ENCODE measurements around the gene NIF3L1.

NIF3L1 gene

DNA sequence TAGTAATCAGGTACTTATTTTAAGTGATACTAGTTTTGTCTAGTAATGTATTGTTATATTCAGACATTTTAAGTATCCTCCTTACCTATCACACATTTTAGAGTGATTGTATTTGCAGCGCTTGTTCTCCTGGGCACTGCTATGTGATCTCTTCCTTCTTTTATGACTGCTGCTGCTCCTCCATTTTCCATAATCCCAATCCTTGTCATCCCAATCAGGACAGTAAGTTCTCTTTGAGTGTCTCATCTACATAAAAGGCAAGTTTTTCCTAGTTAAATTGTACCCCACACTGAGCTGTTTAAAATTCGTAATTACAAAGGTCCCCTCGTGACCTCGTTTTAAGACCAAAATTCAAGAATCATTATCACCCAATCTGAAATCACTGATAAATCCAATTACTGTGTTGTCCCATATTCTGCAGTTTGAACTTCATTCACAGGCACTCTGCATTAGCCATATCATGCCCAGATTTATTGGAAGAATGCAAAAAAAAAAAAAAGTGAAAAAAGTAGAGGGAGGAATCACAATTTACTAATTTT is 27.5 kb upstream of the NIF3L1 start:
- peak overlapping the region; percentile 98 for H3K4me3 ChIP-seq (replicated peaks; ENCODE audit: low read depth, low read length)
- no peak for TF ChIP-seq CTCF (IDR thresholded peaks at IDR 0.05; ENCODE audit: low read length, missing control alignments)

GRCh38 chr2:200862532-200863000 is 26.6 kb upstream of the NIF3L1 start:
- H3K4me3 ChIP-seq (replicated peaks; ENCODE audit: low read depth, low read length): peak overlapping the region; percentile 98
- peak; percentile 70 for DNase-seq (ENCODE audit: low read depth)
- TF ChIP-seq CTCF (IDR thresholded peaks at IDR 0.05; ENCODE audit: low read length, missing control alignments): no peak

More for the DNA sequence above, 27.5 kb upstream of the NIF3L1 start:
- no peak for DNase-seq (ENCODE audit: low read depth)

- peak overlapping the region; percentile 98 for H3K4me3 ChIP-seq (replicated peaks; ENCODE audit: low read depth, low read length)
- DNase-seq (ENCODE audit: low read depth): no peak
- TF ChIP-seq CTCF (IDR thresholded peaks at IDR 0.05; ENCODE audit: low read length, missing control alignments): no peak
Measured at GRCh38 chr2:200863782-200864175, 25.4 kb upstream of the NIF3L1 start.

DNA sequence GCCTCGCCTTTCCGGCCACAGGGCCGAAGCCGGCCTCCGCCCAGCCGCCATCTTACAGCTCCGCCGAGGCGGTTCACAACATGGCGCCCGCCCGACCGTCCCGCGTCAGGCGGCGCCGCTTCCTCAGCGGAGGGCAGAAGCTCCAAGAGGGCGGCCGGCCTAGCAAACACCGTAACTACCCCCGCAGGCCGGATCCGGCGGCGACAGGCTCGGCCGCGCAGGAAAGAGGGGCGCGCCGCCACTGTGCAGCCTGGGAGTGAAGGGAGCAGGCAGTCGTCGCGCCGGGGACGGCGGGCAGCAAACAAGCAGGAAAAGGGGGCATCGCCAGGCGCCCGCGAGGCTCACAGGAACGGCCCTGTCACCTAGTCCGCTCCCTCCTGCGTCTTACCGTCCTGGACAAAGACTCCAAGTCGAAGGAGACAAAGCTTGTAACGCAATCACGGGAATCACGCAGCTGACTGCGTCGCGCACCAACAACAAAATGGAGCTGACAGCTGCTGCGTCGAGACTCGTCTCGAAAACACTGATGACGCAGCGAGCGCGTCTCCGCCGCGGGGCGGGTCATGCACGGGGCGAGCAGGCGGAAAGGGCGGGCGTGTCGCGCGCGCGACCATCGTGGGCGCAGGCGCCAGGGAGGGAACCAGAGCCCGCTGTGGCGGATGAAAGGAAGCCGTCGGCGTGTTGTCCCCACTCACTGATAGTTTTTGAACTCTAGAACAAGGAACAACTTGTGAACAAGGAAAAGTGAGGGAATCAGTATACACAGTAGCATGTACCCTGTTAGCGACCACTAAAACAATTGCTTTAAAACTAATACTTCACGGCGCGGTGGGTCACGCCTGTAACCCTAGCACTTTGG is 24.8 kb upstream of the NIF3L1 start, which contains the start of gene CLK1:
TSS of gene CLK1 (minus strand) at position 483 of the 859 bp plus-strand sequence. CDS start 2,796 bp downstream, outside the sequence.
- no peak for TF ChIP-seq CTCF (IDR thresholded peaks at IDR 0.05; ENCODE audit: low read length, missing control alignments)
- peak; percentile 95 for DNase-seq (ENCODE audit: low read depth)
- peak within 1 kb of the TSS; percentile 98 for H3K4me3 ChIP-seq (replicated peaks; ENCODE audit: low read depth, low read length)

- TF ChIP-seq CTCF (IDR thresholded peaks at IDR 0.05; ENCODE audit: low read length, missing control alignments): no peak
- no peak overlapping the region for H3K4me3 ChIP-seq (replicated peaks; ENCODE audit: low read depth, low read length)
- DNase-seq (ENCODE audit: low read depth): no peak
Measured at GRCh38 chr2:200869014-200869413, 20.2 kb upstream of the NIF3L1 start.

DNA sequence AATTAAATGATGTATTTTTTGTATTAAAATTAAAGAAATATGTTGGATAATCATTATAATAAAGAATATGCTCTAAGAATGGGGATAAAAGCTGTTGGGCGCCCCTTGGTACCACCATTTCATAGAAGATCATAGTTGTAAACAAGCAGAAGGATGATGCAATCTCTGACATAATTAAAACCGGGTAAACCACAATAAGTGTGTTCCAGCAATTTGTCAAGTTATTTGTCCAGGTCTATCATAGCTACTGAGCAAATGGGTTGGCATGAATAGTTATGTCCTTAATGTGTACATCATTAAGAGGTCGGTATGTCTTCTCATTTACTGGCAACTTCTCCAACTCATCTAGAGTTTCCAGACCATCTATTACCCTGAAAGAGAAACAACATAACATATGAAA is 18.0 kb upstream of the NIF3L1 start:
- no peak overlapping the region for H3K4me3 ChIP-seq (replicated peaks; ENCODE audit: low read depth, low read length)
- no peak for TF ChIP-seq CTCF (IDR thresholded peaks at IDR 0.05; ENCODE audit: low read length, missing control alignments)
- no peak for DNase-seq (ENCODE audit: low read depth)

All from fibroblast of pulmonary artery (primary cell).